ENCODE measurements around the gene CHRD.
A peak's percentile ranks its signal among the peaks of the same experiment; 100 is the strongest.
"Not testable (repeated sequence)": the region's sequence is repeated elsewhere in the genome, so short reads cannot be mapped to it uniquely, and the experiment has no call there.

Gene CHRD

DNA sequence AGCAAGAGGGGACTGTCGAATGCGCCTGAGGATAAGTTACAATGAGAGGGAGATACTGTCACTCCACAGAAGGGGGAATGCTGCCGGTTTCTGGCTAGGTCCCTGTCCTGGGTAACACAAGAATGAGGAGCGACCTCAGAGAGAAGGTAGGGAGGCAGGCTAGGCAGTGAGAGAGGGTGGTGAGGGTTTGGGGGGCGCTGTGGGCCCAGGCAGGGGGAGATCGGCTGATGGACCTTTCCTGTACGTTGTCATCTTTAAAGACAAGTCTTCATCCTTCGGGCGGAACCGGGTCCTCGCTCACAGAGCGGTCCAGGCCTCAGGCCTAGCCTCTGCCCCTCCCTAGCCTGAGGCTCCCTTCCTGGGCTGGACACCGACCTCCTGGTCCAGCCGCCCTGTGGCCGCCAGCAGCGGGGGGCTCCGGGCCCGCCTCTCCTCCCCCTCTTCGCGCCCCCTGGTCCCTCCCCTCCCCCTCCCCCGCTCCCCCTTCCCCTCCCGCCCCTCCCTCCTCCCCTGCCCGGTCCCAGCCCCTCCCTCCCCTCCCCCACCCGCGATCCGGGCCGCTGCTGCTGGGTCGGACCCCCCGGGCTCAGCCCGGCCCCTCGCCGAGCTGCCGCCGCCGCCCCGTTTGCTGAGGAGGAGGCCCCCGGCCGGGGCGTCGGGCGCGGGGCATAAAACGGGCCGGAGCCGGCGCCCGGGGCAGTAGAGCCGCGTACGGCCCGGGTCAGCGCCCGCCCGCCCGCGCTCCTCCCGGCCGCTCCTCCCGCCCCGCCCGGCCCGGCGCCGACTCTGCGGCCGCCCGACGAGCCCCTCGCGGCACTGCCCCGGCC lies at the start of gene CHRD:
TSS of gene CHRD (plus strand) at position 697 of the 827 bp plus-strand sequence. CDS start 265 bp downstream, outside the sequence.
- no peak for DNase-seq (ENCODE audit: low read depth)

DNA sequence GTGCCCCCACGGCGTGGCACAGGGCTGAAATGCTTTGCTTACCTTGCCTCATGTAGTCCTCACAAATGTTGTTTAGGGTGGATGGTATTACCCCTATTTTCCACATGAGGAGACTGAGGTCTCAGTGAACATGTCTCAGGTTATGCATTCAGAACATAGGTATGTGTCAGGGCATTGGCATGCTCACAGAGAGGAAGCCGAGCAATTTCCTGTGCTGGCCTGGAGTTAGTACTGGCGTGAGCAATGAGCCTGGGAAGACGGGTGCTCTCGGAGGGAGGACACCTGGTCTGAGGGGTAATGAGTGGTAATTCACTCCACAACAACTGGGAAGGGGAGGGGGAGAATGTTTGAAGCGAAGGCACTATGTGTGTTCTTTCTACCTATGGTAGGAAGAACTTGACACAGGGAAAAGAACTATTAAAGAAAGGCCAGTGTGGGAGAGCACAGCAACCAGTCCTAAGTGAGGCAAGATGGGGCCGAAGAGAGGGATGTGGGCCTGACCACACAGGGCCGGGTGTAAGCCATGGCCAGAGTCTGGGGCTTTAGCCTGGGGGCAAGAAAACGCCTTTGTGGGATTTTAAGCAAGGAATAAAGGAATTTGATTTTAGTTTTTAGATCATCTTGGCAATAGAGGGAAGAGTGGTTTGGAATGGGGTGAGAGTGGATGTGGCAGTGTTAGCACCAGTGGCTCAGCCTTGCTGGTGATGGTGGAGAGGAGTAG lies 47.3 kb upstream of the CHRD start:
- DNase-seq (ENCODE audit: low read depth): peak; percentile 98

DNA sequence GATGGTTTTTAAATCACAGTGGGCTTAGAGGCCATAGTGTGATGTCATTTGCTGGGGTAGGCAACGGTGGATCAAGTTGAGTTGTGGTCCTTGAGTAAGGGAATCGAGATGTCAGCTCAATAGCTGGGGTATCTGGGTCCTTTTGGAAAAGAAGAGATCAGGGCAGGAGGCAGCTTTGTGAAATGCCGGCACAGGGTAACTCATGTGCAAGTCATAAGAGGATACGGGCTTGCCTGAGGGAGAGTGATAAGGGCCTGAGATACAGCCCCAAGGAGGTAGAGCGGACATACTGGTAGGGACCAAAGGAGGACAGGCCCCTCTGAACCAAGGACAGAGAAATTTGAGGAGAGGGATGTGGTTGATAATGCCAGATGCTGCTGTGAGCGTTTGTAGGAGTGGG lies 46.7 kb upstream of the CHRD start:
- DNase-seq (ENCODE audit: low read depth): no peak

DNA sequence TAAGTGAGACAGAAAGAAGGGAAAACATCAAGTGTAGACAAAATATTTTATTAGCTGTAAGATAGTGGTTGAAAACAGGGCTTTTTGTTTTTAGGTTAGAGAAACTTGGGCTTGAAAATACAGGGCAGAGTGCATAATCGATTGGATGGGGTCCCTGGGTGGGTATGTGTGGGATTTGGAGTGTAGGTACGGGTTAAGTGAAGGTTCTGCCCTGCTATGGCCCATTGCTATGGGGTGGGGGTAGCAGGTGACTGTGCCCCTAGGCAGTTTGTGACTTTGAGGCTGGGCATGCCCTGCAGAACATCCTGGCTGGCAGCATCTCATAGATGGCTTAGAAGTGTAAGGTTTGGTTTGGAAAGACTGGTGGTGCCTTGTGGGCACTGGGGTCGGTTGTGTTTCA lies 46.2 kb upstream of the CHRD start:
- DNase-seq (ENCODE audit: low read depth): no peak

DNA sequence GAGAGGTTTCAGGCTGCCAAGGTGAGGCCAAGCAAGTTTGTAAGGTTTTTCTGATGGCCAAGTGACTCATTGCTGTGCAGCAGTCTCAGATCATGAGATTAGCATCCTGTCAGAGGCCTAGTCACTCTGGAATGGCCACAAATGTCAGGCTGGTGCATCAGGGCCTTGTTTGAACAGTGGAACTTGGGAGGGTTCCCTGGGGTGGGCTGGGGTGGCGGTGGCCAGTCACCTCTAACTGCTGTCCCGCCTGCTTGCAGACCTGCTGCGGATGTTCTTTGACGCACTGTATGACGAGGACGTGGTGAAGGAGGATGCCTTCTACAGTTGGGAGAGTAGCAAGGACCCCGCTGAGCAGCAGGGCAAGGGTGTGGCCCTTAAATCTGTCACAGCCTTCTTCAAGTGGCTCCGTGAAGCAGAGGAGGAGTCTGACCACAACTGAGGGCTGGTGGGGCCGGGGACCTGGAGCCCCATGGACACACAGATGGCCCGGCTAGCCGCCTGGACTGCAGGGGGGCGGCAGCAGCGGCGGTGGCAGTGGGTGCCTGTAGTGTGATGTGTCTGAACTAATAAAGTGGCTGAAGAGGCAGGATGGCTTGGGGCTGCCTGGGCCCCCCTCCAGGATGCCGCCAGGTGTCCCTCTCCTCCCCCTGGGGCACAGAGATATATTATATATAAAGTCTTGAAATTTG lies 45.2 kb upstream of the CHRD start:
- DNase-seq (ENCODE audit: low read depth): peak; percentile 73

DNA sequence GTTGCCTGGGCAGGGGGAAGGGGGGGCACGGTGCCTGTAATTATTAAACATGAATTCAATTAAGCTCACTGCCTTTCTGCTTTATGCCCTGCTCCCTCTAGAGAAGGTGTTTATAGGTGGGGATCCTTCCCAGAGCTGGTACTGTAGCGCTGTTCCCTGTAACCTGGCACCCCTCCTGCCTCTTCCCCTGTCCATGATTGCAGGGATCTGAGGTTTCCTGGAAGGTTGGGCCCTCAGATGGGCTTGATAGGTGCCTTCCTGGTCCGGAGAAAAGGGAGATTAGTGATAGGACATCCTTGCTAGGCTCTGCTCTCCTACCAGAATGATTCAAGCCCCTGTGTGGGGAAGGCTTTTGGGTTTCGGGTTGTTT lies 44.6 kb upstream of the CHRD start:
- no peak for DNase-seq (ENCODE audit: low read depth)

DNA sequence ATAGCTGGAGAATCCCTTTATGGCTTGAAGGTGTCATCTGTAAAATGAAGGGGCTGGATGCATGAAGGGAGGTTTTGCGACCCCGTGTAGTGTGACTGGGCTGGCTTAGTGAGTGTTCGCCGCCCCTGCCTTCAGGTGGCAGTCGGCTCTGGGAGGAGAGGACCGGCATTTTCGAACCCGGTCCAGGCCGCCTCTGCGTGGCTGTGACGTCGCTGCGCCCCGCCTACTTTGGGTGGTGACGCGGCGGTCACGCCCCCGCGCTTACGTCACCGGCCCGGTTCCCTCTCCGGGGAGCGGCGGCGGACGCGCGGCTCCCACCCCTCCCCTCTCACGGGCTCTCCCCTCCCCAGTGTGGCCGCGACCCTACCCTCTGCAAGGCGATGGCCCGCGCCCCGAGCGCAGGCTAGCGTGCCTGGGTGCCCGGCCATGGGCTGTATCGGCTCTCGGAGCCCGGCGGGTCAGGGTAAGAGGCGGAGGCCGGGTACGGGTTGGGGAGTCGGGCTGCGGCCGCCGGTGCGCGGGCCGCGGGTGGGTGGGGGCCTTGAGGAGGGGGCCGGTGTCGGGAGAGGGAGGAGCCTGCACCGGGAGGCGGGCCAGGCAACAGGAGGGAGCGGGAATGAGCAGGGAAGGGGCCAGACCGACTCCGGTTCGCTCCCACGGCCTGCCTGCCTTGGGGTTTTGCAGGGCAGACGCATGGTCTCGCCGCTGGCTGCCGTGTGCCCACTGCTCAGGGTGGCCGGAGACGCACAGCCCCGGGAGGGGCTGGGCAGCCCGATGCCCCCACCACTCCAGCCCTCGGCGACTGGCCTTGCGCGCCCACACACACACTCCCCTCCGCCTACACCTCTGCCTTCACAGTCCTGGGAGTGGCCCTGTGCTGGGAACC lies 44.0 kb upstream of the CHRD start:
- peak; percentile 75 for DNase-seq (ENCODE audit: low read depth)

DNA sequence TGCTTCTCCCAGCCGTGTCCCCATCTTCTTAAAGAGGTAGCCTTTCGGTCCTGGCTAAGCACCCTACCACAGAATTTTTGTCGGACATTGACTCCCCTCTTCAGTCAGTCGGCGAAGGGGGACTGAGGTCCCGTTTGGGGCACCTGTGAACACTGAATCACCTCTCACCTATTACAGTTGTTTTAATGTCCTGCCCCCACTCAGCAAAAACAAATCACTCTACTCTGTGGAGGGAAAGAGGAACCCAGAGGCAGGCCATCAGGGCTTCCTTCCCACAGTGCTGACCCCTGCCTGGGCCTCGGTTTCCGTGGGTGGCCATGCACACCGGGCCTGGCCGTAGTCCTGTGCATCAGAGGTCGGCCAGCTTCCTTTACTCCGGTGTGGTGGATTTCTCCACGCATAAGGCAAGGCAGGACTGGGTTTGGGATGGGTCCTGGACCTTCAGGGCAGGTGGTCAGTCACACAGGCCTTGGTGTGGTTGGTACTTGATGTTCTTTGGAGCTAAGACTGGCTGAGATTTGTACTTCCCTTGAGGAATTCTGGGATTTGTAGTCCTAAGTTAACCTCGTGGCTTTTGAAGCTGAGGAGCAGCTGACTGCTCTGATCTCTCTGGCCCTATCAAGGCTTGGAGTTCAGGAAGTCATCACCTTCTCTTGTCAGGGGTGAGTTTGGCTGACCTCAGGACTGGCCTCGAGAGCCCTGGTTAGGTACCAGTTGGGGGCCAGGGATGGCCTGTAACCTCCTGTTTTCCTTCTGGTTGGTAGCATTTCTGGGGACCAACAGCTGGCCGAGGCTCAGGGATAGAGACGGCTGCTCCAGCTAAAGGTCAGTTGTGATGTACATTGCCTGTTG lies 43.1 kb upstream of the CHRD start:
- DNase-seq (ENCODE audit: low read depth): peak; percentile 64

DNA sequence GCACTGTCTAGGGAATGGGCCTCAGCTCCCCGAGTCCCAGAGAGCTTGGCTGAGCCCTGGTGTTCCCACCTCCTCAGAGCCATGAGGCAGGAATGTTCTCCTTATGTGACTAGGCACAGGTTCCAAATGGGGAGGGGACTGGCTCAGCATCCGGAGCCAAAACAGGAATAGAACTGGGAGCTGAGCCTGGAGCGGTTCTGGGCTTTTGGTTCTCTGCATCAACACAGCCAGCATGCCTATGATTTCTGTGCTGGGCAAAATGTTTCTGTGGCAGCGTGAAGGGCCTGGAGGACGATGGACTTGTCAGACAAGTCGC lies 42.5 kb upstream of the CHRD start, which contains the start of gene FAM131A:
TSS of gene FAM131A (plus strand) at position 202 of the 316 bp plus-strand sequence. CDS start at position 233, 31 bp downstream.
- DNase-seq (ENCODE audit: low read depth): no peak

DNA sequence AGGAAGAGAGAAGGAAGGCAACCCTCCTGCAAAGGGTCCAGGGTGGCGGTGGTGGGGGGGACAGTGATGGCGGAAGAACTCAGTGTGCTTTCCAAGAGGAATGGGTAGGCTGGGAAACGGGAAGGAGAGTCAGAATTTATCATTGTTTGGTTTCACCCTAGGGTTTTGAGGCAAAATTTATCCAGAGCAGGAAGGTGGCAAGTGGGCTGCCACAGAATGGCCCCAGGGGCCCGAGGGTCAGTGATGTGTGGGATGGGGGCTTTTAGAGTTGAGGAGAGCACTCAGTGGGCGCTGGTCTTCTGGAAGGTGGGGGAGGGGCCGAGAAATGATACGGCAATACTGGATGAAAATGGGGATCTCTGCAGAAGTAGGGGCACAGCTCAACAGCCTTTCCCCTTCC lies 41.9 kb upstream of the CHRD start:
- no peak for DNase-seq (ENCODE audit: low read depth)

DNA sequence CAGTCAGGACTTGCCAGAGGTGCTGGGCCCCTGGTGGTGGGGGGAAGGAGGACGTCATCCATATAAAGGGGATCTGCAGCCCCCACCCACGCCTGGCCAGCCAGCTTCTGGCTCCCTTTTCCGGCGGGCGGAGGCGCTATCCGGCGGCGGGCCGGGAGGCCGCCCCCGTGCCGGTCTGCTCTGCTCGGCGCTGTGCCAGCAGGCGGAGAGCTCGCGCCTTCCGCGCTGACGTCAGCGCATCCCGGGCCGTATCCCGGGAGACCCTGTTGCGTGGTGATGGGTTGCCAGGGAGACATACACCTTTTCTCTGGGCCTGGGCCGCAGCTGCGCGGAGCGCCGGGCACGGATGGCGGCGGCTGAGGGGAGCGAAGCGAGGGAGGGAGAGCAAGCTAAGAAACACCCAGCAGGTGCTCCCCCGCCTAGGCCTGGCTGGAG lies 41.3 kb upstream of the CHRD start:
- peak; percentile 86 for DNase-seq (ENCODE audit: low read depth)

DNA sequence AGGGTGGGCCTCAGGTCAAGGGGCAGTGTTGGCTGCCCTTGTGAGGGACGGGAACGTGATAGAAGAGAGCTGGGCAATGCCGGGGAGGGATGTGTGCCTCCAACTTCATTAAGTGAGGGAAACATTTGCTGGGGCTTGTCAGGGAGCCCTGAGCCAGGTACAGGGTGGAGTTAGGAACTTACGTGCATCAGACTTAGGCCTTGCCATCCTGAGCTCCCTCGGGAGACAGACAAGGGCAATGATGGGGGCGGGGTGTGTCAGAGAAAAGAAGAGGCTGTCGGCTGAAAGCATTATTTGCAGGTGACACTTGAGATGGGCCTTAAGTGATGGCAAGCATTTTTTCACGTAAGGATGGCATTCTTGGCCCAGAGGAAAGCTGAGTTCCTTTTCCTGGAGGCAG lies 40.9 kb upstream of the CHRD start:
- DNase-seq (ENCODE audit: low read depth): no peak

DNA sequence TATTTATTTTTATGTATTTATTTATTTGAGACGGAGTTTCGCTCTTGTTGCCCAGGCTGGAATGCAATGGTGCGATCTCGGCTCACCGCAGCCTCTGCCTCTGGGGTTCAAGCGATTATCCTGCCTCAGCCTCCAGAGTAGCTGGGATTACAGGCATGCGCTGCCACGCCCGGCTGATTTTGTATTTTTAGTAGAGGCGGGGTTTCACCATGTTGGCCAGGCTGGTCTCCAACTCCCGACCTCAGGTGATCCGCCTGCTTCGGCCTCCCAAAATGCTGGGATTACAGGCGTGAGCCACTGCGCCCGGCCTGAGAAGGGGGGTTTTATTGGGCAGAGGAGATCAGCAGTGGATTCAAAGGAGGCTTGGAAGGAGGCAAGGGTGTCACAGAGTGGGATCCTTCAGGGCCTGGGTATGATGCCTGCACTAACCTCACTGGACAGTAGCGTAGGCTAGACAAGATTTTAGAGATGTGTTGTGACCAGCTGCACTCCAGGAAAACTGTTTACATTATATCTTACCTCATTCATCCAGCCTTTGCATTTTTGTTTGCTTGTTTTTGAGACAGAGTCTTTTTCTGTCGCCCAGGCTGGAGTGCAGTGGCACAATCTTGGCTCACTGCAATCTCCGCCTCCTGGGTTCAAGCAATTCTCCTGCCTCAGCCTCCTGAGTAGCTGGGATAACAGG lies 40.3 kb upstream of the CHRD start:
- DNase-seq (ENCODE audit: low read depth): not testable (repeated sequence)

DNA sequence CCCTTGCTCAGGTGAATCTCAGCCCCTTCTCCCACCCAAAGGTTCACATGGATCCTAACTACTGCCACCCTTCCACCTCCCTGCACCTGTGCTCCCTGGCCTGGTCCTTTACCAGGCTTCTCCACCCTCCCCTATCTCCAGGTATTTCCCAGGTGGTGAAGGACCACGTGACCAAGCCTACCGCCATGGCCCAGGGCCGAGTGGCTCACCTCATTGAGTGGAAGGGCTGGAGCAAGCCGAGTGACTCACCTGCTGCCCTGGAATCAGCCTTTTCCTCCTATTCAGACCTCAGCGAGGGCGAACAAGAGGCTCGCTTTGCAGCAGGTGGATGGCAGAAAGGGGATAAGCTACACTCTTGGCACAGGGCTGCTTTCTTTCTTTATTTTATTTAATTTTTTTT lies 37.9 kb upstream of the CHRD start:
- no peak for DNase-seq (ENCODE audit: low read depth)

DNA sequence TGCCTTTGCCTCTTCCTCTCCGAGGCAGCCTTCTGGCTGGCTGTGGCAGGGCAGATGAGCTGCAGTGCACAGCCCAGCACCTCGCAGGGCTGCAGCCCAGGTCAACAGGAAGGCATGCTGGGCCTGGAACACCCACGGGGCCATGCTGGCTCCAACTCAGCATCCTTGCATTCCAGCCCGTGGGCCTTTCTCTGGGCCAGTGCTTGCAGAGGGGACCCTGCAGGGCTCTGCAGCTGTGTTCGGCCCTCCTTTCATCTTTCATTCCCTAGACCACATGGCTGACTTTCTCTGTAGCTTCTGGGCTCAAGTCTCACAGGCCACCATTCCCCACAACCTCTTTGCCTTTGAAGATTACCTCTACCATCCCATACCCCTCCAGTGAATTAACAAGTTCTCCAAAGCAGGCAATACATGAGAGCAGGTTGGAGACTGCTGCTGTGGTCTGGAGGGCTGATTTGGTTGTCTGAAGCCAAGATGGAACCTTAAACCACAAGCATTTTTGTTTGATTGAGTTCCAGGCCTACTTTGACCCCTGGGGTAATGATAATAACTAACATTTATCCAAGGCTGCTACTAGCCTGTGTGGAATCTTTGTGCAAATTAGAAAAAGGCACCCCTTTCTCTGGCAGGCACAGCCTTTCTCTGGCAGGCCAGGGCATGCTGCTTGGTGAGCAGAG lies 36.5 kb upstream of the CHRD start:
- DNase-seq (ENCODE audit: low read depth): peak; percentile 42

DNA sequence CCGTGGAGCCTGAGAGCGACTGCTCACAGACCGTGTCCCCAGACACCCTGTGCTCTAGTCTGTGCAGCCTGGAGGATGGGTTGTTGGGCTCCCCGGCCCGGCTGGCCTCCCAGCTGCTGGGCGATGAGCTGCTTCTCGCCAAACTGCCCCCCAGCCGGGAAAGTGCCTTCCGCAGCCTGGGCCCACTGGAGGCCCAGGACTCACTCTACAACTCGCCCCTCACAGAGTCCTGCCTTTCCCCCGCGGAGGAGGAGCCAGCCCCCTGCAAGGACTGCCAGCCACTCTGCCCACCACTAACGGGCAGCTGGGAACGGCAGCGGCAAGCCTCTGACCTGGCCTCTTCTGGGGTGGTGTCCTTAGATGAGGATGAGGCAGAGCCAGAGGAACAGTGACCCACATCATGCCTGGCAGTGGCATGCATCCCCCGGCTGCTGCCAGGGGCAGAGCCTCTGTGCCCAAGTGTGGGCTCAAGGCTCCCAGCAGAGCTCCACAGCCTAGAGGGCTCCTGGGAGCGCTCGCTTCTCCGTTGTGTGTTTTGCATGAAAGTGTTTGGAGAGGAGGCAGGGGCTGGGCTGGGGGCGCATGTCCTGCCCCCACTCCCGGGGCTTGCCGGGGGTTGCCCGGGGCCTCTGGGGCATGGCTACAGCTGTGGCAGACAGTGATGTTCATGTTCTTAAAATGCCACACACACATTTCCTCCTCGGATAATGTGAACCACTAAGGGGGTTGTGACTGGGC lies 35.1 kb upstream of the CHRD start:
- DNase-seq (ENCODE audit: low read depth): no peak

DNA sequence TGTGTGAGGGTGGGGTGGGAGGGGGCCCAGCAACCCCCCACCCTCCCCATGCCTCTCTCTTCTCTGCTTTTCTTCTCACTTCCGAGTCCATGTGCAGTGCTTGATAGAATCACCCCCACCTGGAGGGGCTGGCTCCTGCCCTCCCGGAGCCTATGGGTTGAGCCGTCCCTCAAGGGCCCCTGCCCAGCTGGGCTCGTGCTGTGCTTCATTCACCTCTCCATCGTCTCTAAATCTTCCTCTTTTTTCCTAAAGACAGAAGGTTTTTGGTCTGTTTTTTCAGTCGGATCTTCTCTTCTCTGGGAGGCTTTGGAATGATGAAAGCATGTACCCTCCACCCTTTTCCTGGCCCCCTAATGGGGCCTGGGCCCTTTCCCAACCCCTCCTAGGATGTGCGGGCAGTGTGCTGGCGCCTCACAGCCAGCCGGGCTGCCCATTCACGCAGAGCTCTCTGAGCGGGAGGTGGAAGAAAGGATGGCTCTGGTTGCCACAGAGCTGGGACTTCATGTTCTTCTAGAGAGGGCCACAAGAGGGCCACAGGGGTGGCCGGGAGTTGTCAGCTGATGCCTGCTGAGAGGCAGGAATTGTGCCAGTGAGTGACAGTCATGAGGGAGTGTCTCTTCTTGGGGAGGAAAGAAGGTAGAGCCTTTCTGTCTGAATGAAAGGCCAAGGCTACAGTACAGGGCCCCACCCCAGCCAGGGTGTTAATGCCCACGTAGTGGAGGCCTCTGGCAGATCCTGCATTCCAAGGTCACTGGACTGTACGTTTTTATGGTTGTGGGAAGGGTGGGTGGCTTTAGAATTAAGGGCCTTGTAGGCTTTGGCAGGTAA lies 34.3 kb upstream of the CHRD start:
- peak; percentile 55 for DNase-seq (ENCODE audit: low read depth)
